Gastroesophageal sphincter (tissue), 4 donors: Measurements from ENCODE around the gene KRTAP10-3. TPM values are rescaled to one million over a fixed set of nuclear protein-coding genes. Genes with fewer than 3 reads are reported as not detected.

Source experiments
- ATAC-seq: fragments of 150-250 bp; one replicate; pipeline ENCODE4 v1.9.1; 2016; ENCODE audit warnings: mild to moderate bottlenecking, moderate library complexity
- H3K27ac ChIP-seq, 4 donors: fragments of 200-600 bp; sonication (generic) in 3 of 4; 1 replicate in 3 of 4; 2 replicates in 1 of 4; pipeline ENCODE4 v1.5.1; 2016 to 2019
- H3K27me3 ChIP-seq: fragments of 200-600 bp; sonication (generic); one replicate; pipeline ENCODE4 v1.5.1; 2019
- H3K36me3 ChIP-seq, 2 donors: fragments of 200-600 bp; sonication (generic); one replicate each; pipeline ENCODE4 v1.5.1; 2019; ENCODE audit warnings: control low read depth in 1 of 2
- H3K4me1 ChIP-seq, 3 donors: fragments of 200-600 bp; sonication (generic); 1 replicate in 2 of 3; 2 replicates in 1 of 3; pipeline ENCODE4 v1.5.1; 2016 to 2019; ENCODE audit warnings: control low read depth in 2 of 3
- H3K4me3 ChIP-seq, 2 donors: fragments of 200-600 bp; sonication (generic); one replicate each; pipeline ENCODE4 v1.5.1; 2019; ENCODE audit warnings: mild to moderate bottlenecking in 1 of 2, moderate library complexity in 1 of 2
- H3K9me3 ChIP-seq, 3 donors: fragments of 200-600 bp; sonication (generic); one replicate each; pipeline ENCODE4 v1.5.1; 2017 to 2019; ENCODE audit warnings: control low read depth in 2 of 3
- EP300 ChIP-seq: sonication (generic); formaldehyde crosslinking; IDR thresholded peaks from one replicate; pipeline ENCODE4 v1.6.1; 2017; ENCODE audit warnings: antibody characterized with exemption, mild to moderate bottlenecking
- POLR2A ChIP-seq, 2 donors: fragments of 450-650 bp; IDR thresholded peaks; one replicate each; pipeline ENCODE4 v1.6.1; 2017; ENCODE audit warnings: antibody characterized with exemption in 2 of 2, mild to moderate bottlenecking in 2 of 2, moderate library complexity in 1 of 2
- POLR2AphosphoS5 ChIP-seq: sonication (generic); formaldehyde crosslinking; IDR thresholded peaks from one replicate; pipeline ENCODE4 v1.6.1; 2017; ENCODE audit warnings: antibody characterized with exemption
- WGBS, 2 donors: methylation state at CpG; one replicate each; pipeline ENCODE4 v1.1.5; 2018; ENCODE audit warnings: low coverage in 1 of 2; 5-methylcytosine and 5-hydroxymethylcytosine counted together
- total RNA-seq, 4 donors: library from RNA; depleted of rRNA; stranded (reverse); fragments of >200 nt; gene quantifications; one replicate each; pipeline ENCODE4 v1.1.0, GENCODE V29; 2016
- TF ChIP-seq, protein P1 (sequence below), 4 experiments: fragments of 200-600 bp in 2 of 4; fragments of 450-650 bp in 2 of 4; sonication (generic) in 1 of 4; IDR thresholded peaks; one replicate each; pipeline ENCODE4 v1.5.1; 2017 to 2019; ENCODE audit warnings: antibody characterized with exemption in 4 of 4, mild to moderate bottlenecking in 2 of 4, moderate library complexity in 2 of 4

The KRTAP10-3 gene
- total RNA-seq, 4 donors from 2014 or later, result not detected

GRCh38 chr21:44528634-44528995, 30.0 kb downstream of the KRTAP10-3 start:
- ATAC-seq, result no peak
- Histone ChIP-seq H3K9me3 (no peaks in the 10 kb centered on the region), H3K27ac (no peak overlapping the region), H3K27me3 (peaks cover 56% of the 10 kb centered on the region), H3K4me1 (no peaks in the 10 kb centered on the region), H3K4me3 (no peak overlapping the region), H3K36me3 (no peaks in the 10 kb centered on the region)
- TF ChIP-seq POLR2A (IDR thresholded peaks at IDR 0.05), result no peak
- TF ChIP-seq, protein P1, sequence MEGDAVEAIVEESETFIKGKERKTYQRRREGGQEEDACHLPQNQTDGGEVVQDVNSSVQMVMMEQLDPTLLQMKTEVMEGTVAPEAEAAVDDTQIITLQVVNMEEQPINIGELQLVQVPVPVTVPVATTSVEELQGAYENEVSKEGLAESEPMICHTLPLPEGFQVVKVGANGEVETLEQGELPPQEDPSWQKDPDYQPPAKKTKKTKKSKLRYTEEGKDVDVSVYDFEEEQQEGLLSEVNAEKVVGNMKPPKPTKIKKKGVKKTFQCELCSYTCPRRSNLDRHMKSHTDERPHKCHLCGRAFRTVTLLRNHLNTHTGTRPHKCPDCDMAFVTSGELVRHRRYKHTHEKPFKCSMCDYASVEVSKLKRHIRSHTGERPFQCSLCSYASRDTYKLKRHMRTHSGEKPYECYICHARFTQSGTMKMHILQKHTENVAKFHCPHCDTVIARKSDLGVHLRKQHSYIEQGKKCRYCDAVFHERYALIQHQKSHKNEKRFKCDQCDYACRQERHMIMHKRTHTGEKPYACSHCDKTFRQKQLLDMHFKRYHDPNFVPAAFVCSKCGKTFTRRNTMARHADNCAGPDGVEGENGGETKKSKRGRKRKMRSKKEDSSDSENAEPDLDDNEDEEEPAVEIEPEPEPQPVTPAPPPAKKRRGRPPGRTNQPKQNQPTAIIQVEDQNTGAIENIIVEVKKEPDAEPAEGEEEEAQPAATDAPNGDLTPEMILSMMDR (IDR thresholded peaks at IDR 0.05), result no peak
- TF ChIP-seq POLR2AphosphoS5, result no peak
- no peak for TF ChIP-seq EP300
- WGBS, 2 donors, result 74% methylated on average over 5 of the region's 10 CpGs; no CpG with 5 or more reads in 1 of the 2 donors

GRCh38 chr21:44527983-44528633, 30.5 kb downstream of the KRTAP10-3 start:
- peaks cover 51% of the 10 kb centered on the region for H3K27me3 ChIP-seq
- H3K4me3 ChIP-seq, result no peak overlapping the region
- H3K9me3 ChIP-seq, result no peaks in the 10 kb centered on the region
- H3K4me1 ChIP-seq, result no peaks in the 10 kb centered on the region
- TF ChIP-seq POLR2A (IDR thresholded peaks at IDR 0.05), result no peak
- no peak for ATAC-seq
- no peaks in the 10 kb centered on the region for H3K36me3 ChIP-seq
- WGBS, 2 donors, result 88% methylated on average over 2 of the region's 18 CpGs; no CpG with 5 or more reads in 1 of the 2 donors
- no peak overlapping the region for H3K27ac ChIP-seq

DNA sequence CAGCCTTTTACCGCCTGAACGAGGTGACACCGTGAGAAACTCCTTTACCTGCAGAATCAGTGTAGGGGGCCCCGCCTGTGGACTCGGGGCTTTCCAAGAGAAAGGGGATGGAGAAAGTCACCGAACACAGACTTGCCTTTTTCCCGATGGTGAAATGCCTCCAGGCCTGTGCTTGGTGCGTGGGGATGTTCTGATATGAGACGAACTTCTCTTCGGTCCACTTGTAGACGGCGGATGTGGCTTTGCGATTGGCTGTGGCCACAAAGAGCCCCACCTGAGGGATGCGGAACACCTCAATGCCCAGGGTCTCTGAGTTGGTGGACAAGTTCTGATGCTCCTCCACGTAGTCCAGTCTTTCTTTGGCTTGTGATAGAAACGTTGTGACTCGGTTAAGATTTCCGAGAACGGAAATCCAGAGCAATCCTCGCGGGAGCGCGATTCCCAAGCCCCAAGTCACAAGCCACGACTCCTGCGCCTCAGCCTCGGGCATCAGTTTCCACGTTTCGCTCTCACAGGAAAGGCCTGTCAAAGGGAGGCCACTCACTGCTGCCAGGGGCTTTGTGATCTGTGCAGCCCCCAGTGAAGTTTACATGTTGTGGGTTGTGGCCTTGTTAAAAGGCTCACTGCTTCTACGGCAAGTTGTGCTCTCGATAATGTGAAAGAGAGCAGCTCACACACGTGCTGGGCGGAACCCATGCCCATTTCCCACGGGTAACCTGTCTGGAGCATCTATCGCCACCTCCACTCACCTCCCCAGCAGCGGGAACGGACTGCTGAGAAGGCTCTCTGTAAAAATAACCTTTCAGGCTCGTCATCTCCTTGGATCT, 31.2 kb downstream of the KRTAP10-3 start:
- no peak overlapping the region for H3K27ac ChIP-seq
- no peaks in the 10 kb centered on the region for H3K36me3 ChIP-seq
- no peak for ATAC-seq
- H3K9me3 ChIP-seq, result no peaks in the 10 kb centered on the region
- no peak overlapping the region for H3K4me3 ChIP-seq
- 85 to 88% methylated on average over 4 to 14 of the region's 37 CpGs for WGBS, 2 donors
- no peaks in the 10 kb centered on the region for H3K4me1 ChIP-seq
- peaks cover 48% of the 10 kb centered on the region for H3K27me3 ChIP-seq
- TF ChIP-seq POLR2AphosphoS5 (no peak), POLR2A (IDR thresholded peaks at IDR 0.05) (no peak), EP300 (no peak)
- TF ChIP-seq, protein P1 (IDR thresholded peaks at IDR 0.05), result no peak

DNA sequence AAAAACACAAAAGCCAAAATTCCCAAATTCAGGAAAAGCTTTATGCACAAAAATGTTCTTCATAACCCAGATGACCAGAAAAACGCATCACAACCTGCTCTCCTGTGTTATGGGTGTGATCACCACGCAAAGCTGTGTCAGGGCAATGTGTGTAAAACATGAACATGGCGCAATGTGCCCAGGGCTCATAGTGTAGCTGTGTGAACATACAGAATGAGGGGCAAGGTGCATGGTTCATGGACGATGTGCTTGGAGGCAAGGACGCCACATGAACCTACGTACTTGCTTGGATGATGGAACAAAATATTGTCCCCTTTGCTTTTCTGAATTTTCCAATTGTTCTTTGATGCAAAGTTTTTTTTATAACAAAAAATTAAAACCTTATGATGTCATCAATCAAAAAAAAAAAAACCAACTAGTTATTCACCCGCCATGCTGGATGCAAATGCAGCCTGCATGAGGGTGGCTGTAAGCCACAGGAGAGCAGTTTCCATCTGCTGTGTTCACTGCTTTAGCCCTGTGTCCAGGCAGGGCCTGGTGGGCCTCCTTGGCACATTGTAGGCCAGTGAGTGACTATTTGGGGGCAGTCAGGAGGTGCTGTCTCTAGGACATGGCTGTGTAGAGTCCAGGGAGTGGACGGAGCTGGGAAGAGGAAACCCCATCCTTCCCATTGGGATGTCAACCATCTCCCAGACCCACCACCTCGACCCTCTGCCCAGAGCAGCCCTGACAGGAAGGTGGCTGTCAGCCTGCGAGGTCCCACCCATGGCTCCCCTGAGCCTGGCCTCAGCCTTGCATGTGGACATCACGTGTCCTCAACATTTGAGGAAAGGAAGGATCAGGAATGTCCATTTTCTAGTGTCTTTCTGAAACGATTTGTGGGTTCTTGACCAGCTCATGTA, 32.2 kb downstream of the KRTAP10-3 start:
- H3K4me1 ChIP-seq, result no peaks in the 10 kb centered on the region
- H3K27ac ChIP-seq, result no peak overlapping the region
- WGBS, 2 donors, result 84 to 96% methylated on average over 7 to 8 of the region's 12 CpGs
- no peaks in the 10 kb centered on the region for H3K9me3 ChIP-seq
- ATAC-seq, result no peak
- TF ChIP-seq EP300 (no peak), POLR2AphosphoS5 (no peak), POLR2A (IDR thresholded peaks at IDR 0.05) (no peak)
- TF ChIP-seq, protein P1 (IDR thresholded peaks at IDR 0.05), result no peak
- H3K36me3 ChIP-seq, result no peaks in the 10 kb centered on the region
- no peak overlapping the region for H3K4me3 ChIP-seq
- peaks cover 47% of the 10 kb centered on the region for H3K27me3 ChIP-seq

DNA sequence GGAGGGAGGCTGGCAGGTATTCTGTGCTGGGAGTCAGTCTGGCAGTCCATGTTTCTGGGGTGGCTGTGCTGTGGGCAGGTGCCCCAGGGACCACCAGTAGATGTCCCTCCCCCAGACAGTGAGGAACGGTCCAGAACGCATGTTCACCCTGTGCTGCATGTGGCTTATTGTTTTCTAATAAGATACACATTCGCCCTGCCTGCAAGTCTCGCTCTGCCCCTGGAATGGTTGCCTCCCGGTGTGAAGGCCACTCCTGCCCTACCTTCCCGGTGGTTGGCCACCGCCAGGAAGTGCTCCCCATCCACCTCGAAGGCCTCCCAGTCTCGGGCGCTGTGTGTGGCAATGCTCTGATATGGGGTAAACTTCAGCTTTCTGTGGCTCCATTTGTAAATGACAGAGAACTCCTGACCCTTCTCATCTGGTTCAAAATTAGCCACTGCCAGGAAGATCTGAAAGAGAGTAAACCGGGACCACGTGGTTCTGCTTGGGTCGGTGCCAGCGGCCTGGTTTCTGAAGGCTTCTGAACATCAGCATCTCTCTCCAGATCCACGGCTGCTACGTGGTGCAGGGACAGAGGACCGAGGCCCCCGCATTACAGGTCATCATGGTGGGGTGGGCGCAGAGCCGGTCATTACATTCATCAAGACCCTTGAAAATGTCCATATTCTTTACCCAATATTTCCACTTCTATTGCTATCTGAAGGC, 33.1 kb downstream of the KRTAP10-3 start:
- TF ChIP-seq POLR2A (IDR thresholded peaks at IDR 0.05) (no peak), EP300 (no peak), POLR2AphosphoS5 (no peak)
- TF ChIP-seq, protein P1 (IDR thresholded peaks at IDR 0.05), result no peak
- Histone ChIP-seq H3K4me3 (no peak overlapping the region), H3K27me3 (peaks cover 45% of the 10 kb centered on the region), H3K27ac (no peak overlapping the region), H3K36me3 (no peaks in the 10 kb centered on the region), H3K4me1 (no peaks in the 10 kb centered on the region), H3K9me3 (no peaks in the 10 kb centered on the region)
- WGBS, 2 donors, result 81 to 96% methylated on average over 4 to 11 of the region's 20 CpGs
- no peak for ATAC-seq
